Thyroid gland (tissue), 4 donors: ENCODE measurements around the gene ANKRD17.

Experiments
- POLR2A ChIP-seq, 2 donors: fragments of 450-650 bp; IDR thresholded peaks; one replicate each; pipeline ENCODE4 v1.6.1; 2017; ENCODE audit warnings: antibody characterized with exemption in 2 of 2, mild to moderate bottlenecking in 2 of 2, moderate library complexity in 1 of 2
- TF ChIP-seq, protein P1 (sequence below), 6 experiments: fragments of 200-600 bp in 3 of 6; fragments of 450-650 bp in 3 of 6; sonication (generic) in 3 of 6; IDR thresholded peaks; one replicate each; pipeline ENCODE4 v1.5.1; 2016 to 2019; ENCODE audit warnings: antibody characterized with exemption in 6 of 6, mild to moderate bottlenecking in 2 of 6, inconsistent platforms in 1 of 6, moderate library complexity in 1 of 6

DNA sequence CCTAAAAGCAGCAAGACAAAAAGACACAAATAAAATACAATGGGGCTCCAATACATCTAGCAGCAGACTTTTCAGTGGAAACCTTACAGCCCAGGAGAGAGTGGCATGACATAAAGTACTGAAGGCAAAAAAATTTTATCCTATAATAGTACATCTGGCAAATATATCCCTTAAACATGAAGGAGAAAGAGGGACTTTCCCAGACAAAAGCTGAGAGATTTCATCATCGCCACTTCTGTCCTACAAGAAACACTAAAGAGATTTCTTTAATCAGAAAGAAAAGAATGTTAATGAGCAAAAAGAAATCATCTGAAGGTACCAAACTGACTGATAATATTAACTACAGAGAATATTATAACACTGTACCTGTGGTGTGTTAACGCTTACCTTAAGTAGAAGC, 86.4 kb downstream of the ANKRD17 start:
- TF ChIP-seq, protein P1, sequence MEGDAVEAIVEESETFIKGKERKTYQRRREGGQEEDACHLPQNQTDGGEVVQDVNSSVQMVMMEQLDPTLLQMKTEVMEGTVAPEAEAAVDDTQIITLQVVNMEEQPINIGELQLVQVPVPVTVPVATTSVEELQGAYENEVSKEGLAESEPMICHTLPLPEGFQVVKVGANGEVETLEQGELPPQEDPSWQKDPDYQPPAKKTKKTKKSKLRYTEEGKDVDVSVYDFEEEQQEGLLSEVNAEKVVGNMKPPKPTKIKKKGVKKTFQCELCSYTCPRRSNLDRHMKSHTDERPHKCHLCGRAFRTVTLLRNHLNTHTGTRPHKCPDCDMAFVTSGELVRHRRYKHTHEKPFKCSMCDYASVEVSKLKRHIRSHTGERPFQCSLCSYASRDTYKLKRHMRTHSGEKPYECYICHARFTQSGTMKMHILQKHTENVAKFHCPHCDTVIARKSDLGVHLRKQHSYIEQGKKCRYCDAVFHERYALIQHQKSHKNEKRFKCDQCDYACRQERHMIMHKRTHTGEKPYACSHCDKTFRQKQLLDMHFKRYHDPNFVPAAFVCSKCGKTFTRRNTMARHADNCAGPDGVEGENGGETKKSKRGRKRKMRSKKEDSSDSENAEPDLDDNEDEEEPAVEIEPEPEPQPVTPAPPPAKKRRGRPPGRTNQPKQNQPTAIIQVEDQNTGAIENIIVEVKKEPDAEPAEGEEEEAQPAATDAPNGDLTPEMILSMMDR (IDR thresholded peaks at IDR 0.05), result no peak
- TF ChIP-seq POLR2A (IDR thresholded peaks at IDR 0.05), result no peak
